Prostate gland (tissue), 2 donors: ENCODE data around the gene WDR20.
"Not testable (repeated sequence)": the region's sequence is repeated elsewhere in the genome, so short reads cannot be mapped to it uniquely, and the experiment has no call there.

Experiments
- POLR2AphosphoS5 ChIP-seq: sonication (generic); formaldehyde crosslinking; IDR thresholded peaks from one replicate; pipeline ENCODE4 v1.6.1; 2017; ENCODE audit warnings: antibody characterized with exemption
- TF ChIP-seq, protein P1 (sequence below), 4 experiments: fragments of 200-600 bp in 2 of 4; fragments of 450-650 bp in 2 of 4; sonication (generic) in 2 of 4; IDR thresholded peaks; 1 replicate in 3 of 4; 2 replicates in 1 of 4; pipeline ENCODE4 v1.5.1; 2016 to 2019; ENCODE audit warnings: antibody characterized with exemption in 4 of 4, mild to moderate bottlenecking in 2 of 4, moderate library complexity in 2 of 4

- TF ChIP-seq, protein P1, sequence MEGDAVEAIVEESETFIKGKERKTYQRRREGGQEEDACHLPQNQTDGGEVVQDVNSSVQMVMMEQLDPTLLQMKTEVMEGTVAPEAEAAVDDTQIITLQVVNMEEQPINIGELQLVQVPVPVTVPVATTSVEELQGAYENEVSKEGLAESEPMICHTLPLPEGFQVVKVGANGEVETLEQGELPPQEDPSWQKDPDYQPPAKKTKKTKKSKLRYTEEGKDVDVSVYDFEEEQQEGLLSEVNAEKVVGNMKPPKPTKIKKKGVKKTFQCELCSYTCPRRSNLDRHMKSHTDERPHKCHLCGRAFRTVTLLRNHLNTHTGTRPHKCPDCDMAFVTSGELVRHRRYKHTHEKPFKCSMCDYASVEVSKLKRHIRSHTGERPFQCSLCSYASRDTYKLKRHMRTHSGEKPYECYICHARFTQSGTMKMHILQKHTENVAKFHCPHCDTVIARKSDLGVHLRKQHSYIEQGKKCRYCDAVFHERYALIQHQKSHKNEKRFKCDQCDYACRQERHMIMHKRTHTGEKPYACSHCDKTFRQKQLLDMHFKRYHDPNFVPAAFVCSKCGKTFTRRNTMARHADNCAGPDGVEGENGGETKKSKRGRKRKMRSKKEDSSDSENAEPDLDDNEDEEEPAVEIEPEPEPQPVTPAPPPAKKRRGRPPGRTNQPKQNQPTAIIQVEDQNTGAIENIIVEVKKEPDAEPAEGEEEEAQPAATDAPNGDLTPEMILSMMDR (IDR thresholded peaks at IDR 0.05): not testable (repeated sequence)
- TF ChIP-seq POLR2AphosphoS5: not testable (repeated sequence)
Observed at GRCh38 chr14:102135456-102135855, 4.2 kb upstream of the WDR20 start.
